C4-2B (cell line): ENCODE data around the gene SLC9A1.

Experiments used
- CTCF ChIP-seq: fragments of 450-650 bp; conservative IDR thresholded peaks from 2 replicates; pipeline ENCODE4 v1.5.1; 2017; ENCODE audit warnings: mild to moderate bottlenecking
- ZFX ChIP-seq: fragments of 450-650 bp; IDR thresholded peaks from 2 replicates; pipeline ENCODE4 v1.6.1; 2017

- TF ChIP-seq CTCF (no peak), ZFX (no peak)
These were observed 12.0 kb upstream of the SLC9A1 start for GRCh38 chr1:27166929-27167328.
